Measurements from ENCODE around the gene SSMEM1.
"Not testable (repeated sequence)": the region's sequence is repeated elsewhere in the genome, so short reads cannot be mapped to it uniquely, and the experiment has no call there.

The SSMEM1 gene

GRCh38 chr7:130227883-130228575 is 20.4 kb downstream of the SSMEM1 start:
- no peak for TF ChIP-seq CTCF (IDR thresholded peaks at IDR 0.05; ENCODE audit: low read depth, low read length)
- in situ Hi-C loops (cut with HindIII; ENCODE audit: low sequenced_read_pairs) = no loop called here
- no peak overlapping the region for H3K4me3 ChIP-seq (ENCODE audit: low read depth, low read length)
- no peak for DNase-seq (ENCODE audit: low read depth, low spot score)

- no peak overlapping the region for H3K4me3 ChIP-seq (ENCODE audit: low read depth, low read length)
- DNase-seq (ENCODE audit: low read depth, low spot score) = no peak
- in situ Hi-C loops (cut with HindIII; ENCODE audit: low sequenced_read_pairs) = no loop called here
- no peak for TF ChIP-seq CTCF (IDR thresholded peaks at IDR 0.05; ENCODE audit: low read depth, low read length)
Observed at GRCh38 chr7:130228840-130229502, 21.3 kb downstream of the SSMEM1 start.

GRCh38 chr7:130229981-130230380 is 22.3 kb downstream of the SSMEM1 start:
- H3K4me3 ChIP-seq (ENCODE audit: low read depth, low read length); DNase-seq (ENCODE audit: low read depth, low spot score); in situ Hi-C loops (cut with HindIII; ENCODE audit: low sequenced_read_pairs): not testable (repeated sequence)

DNA sequence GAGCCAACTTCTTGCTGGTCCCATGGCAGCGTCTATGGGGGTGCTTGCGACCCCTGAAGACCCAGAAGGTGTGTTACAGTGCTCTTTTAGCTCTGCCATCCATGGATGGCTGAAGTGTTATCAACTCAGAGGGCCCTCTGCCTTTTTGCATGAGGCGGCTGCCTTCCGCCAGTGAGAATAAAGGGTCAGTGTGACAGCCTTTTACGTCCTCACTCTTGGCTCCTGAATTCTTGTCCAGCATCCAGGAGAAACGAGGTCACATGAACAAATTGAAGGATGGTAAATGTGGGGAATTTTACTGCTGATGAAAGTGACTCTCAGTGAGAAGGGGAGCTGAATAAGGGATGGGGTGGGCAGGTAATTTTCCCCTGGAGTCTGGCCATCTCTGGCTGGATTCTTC is 24.1 kb downstream of the SSMEM1 start:
- in situ Hi-C loops (cut with HindIII; ENCODE audit: low sequenced_read_pairs) = no loop called here
- TF ChIP-seq CTCF (IDR thresholded peaks at IDR 0.05; ENCODE audit: low read depth, low read length) = no peak
- DNase-seq (ENCODE audit: low read depth, low spot score) = no peak
- no peak overlapping the region for H3K4me3 ChIP-seq (ENCODE audit: low read depth, low read length)

GRCh38 chr7:130232209-130232608 is 24.5 kb downstream of the SSMEM1 start:
- in situ Hi-C loops (cut with HindIII; ENCODE audit: low sequenced_read_pairs) = no loop called here
- no peak for DNase-seq (ENCODE audit: low read depth, low spot score)
- TF ChIP-seq CTCF (IDR thresholded peaks at IDR 0.05; ENCODE audit: low read depth, low read length) = no peak
- no peak overlapping the region for H3K4me3 ChIP-seq (ENCODE audit: low read depth, low read length)

- TF ChIP-seq CTCF (IDR thresholded peaks at IDR 0.05; ENCODE audit: low read depth, low read length) = no peak
- H3K4me3 ChIP-seq (ENCODE audit: low read depth, low read length) = no peak overlapping the region
- in situ Hi-C loops (cut with HindIII; ENCODE audit: low sequenced_read_pairs) = no loop called here
- no peak for DNase-seq (ENCODE audit: low read depth, low spot score)
Observed at GRCh38 chr7:130234078-130234477, 26.4 kb downstream of the SSMEM1 start.

GRCh38 chr7:130236361-130236760 is 28.7 kb downstream of the SSMEM1 start:
- H3K4me3 ChIP-seq (ENCODE audit: low read depth, low read length); in situ Hi-C loops (cut with HindIII; ENCODE audit: low sequenced_read_pairs); DNase-seq (ENCODE audit: low read depth, low spot score): not testable (repeated sequence)
